SK-N-SH (cell line): Measurements from ENCODE around the gene KCNK18. TPM values are rescaled to one million over a fixed set of nuclear protein-coding genes. Genes with fewer than 3 reads are reported as not detected.
A peak's percentile ranks its signal among the peaks of the same experiment; 100 is the strongest.

Experiments used
- CTCF ChIA-PET: fragments of 300-600, 350-600 bp; formaldehyde crosslinking; extraction: SDS; loops from one replicate; lab custom pipeline; 2021; lab: Yijun Ruan, JAX
- POLR2A ChIA-PET: fragments of 350-600 bp; sonication (Branson Sonifier 250); formaldehyde crosslinking; extraction: SDS; loops from one replicate; lab custom pipeline; 2020; ENCODE audit warnings: antibody characterized with exemption, inconsistent platforms; lab: Yijun Ruan, JAX
- DNase-seq: peaks from one replicate; pipeline ENCODE4 v3.0.0; 2012
- H2AFZ ChIP-seq: fragments of 200-600 bp; sonication (generic); 2 replicates; pipeline ENCODE4 v1.8.1; 2016; ENCODE audit warnings: antibody characterized with exemption, mild to moderate bottlenecking, low read depth
- H3F3A ChIP-seq: fragments of 200-600 bp; sonication (generic); replicated peaks from 2 replicates; pipeline ENCODE3; 2016; ENCODE audit warnings: antibody characterized with exemption, mild to moderate bottlenecking; ENCODE audit not compliant: insufficient read depth
- H3K27ac ChIP-seq, 2 experiments: fragments of 200-500 bp in 1 of 2; fragments of 200-600 bp in 1 of 2; sonication (Bioruptor generic) in 1 of 2; sonication (generic), shearing (Covaris generic) in 1 of 2; 2 replicates each; pipeline versions ENCODE4 v1.5.1 to v1.6.1; 2014 to 2016; ENCODE audit warnings: low read depth in 2 of 2, inconsistent platforms in 1 of 2, low read length in 1 of 2, mild to moderate bottlenecking in 1 of 2, mixed read lengths in 1 of 2
- H3K27me3 ChIP-seq: fragments of 200-600 bp; sonication (generic), shearing (Covaris generic); 2 replicates; pipeline ENCODE4 v1.6.1; 2016; ENCODE audit warnings: mixed run types; ENCODE audit not compliant: insufficient read depth
- H3K36me3 ChIP-seq, 2 experiments: fragments of 200-500 bp in 1 of 2; fragments of 200-600 bp in 1 of 2; sonication (Bioruptor generic) in 1 of 2; sonication (generic) in 1 of 2; replicated peaks in 1 of 2; 2 replicates each; pipeline versions ENCODE3 to v1.5.1; 2014 to 2016; ENCODE audit warnings: low read length in 1 of 2, mild to moderate bottlenecking in 1 of 2; ENCODE audit not compliant: insufficient read depth in 2 of 2, control insufficient read depth in 1 of 2
- H3K4me1 ChIP-seq, 2 experiments: fragments of 200-500 bp in 1 of 2; fragments of 200-600 bp in 1 of 2; sonication (Bioruptor generic) in 1 of 2; sonication (generic), shearing (Covaris generic) in 1 of 2; 2 replicates each; pipeline versions ENCODE4 v1.5.1 to v1.6.1; 2014 to 2016; ENCODE audit warnings: low read depth in 1 of 2, low read length in 1 of 2, mixed run types in 1 of 2; ENCODE audit not compliant: insufficient read depth in 2 of 2, control insufficient read depth in 1 of 2
- H3K4me2 ChIP-seq: fragments of 200-600 bp; sonication (generic), shearing (Covaris generic); 2 replicates; pipeline ENCODE4 v1.6.1; 2017; ENCODE audit warnings: mixed run types
- H3K4me3 ChIP-seq, 2 experiments: fragments of 200-500 bp in 1 of 2; fragments of 200-600 bp in 1 of 2; sonication (Bioruptor generic) in 1 of 2; sonication (generic), shearing (Covaris generic) in 1 of 2; 2 replicates each; pipeline versions ENCODE4 v1.5.1 to v1.8.1; 2014 to 2016; ENCODE audit warnings: low read depth in 2 of 2, inconsistent platforms in 1 of 2, low read length in 1 of 2, mild to moderate bottlenecking in 1 of 2, mixed read lengths in 1 of 2, moderate library complexity in 1 of 2
- H3K79me2 ChIP-seq: fragments of 200-600 bp; sonication (generic); 2 replicates; pipeline ENCODE4 v1.8.1; 2017; ENCODE audit warnings: mild to moderate bottlenecking; ENCODE audit not compliant: insufficient read depth
- H3K9ac ChIP-seq: fragments of 200-600 bp; sonication (generic); 2 replicates; pipeline ENCODE4 v1.6.1; 2017; ENCODE audit warnings: mixed run types
- H3K9me2 ChIP-seq: fragments of 200-600 bp; sonication (generic); 2 replicates; pipeline ENCODE4 v1.6.1; 2017; ENCODE audit warnings: mixed run types
- H3K9me3 ChIP-seq: fragments of 200-600 bp; sonication (generic); 2 replicates; pipeline ENCODE4 v1.6.1; 2017; ENCODE audit warnings: mixed run types, mild to moderate bottlenecking, moderate library complexity
- H4K20me1 ChIP-seq: fragments of 200-600 bp; sonication (generic); 2 replicates; pipeline ENCODE4 v1.6.1; 2017; ENCODE audit warnings: mild to moderate bottlenecking, mixed run types; ENCODE audit not compliant: insufficient read depth
- EZH2phosphoT487 ChIP-seq: fragments of 200-600 bp; sonication (generic); IDR thresholded peaks from 2 replicates; pipeline ENCODE4 v1.6.1; 2017; ENCODE audit warnings: low read depth, mixed run types, mild to moderate bottlenecking, antibody characterized with exemption, moderate library complexity, borderline replicate concordance
- FOSL2 ChIP-seq: IDR thresholded peaks from 2 replicates; pipeline ENCODE4 v1.4.0; 2012; ENCODE audit warnings: low read depth, mild to moderate bottlenecking, moderate library complexity, borderline replicate concordance
- GATA2 ChIP-seq: sonication (generic); formaldehyde crosslinking; IDR thresholded peaks from 2 replicates; pipeline ENCODE4 v1.5.0; 2020; ENCODE audit warnings: mild to moderate bottlenecking, missing genetic modification reagents
- IRF3 ChIP-seq: fragments of 150-350 bp; IDR thresholded peaks from 2 replicates; pipeline ENCODE4 v1.6.1; 2016; ENCODE audit warnings: mild to moderate bottlenecking, low read depth, low read length
- TAF1 ChIP-seq: IDR thresholded peaks from 2 replicates; pipeline ENCODE4 v1.6.1; 2012; ENCODE audit warnings: low read depth, mild to moderate bottlenecking, low read length, moderate library complexity, borderline replicate concordance
- USF1 ChIP-seq: IDR thresholded peaks from 2 replicates; pipeline ENCODE4 v1.4.0; 2012; ENCODE audit warnings: low read depth, borderline replicate concordance
- WGBS: methylation state at CpG from one replicate; pipeline ENCODE4 v1.1.6; 2017; ENCODE audit warnings: low lambda C conversion rate; 5-methylcytosine and 5-hydroxymethylcytosine counted together
- polyA plus RNA-seq, 3 experiments: library from polyadenylated mRNA; depleted of rRNA; stranded (reverse); fragments of >200 nt; gene quantifications; 2 replicates each; pipeline ENCODE4 v1.2.3, GENCODE V29; 2012
- TF ChIP-seq, protein P1 (sequence below): IDR thresholded peaks from 2 replicates; pipeline ENCODE4 v1.4.0; 2012; ENCODE audit warnings: low read depth

The KCNK18 gene
- polyA plus RNA-seq, 1 of the 3 experiments (the other 2 are of a cell fraction) = not detected

DNA sequence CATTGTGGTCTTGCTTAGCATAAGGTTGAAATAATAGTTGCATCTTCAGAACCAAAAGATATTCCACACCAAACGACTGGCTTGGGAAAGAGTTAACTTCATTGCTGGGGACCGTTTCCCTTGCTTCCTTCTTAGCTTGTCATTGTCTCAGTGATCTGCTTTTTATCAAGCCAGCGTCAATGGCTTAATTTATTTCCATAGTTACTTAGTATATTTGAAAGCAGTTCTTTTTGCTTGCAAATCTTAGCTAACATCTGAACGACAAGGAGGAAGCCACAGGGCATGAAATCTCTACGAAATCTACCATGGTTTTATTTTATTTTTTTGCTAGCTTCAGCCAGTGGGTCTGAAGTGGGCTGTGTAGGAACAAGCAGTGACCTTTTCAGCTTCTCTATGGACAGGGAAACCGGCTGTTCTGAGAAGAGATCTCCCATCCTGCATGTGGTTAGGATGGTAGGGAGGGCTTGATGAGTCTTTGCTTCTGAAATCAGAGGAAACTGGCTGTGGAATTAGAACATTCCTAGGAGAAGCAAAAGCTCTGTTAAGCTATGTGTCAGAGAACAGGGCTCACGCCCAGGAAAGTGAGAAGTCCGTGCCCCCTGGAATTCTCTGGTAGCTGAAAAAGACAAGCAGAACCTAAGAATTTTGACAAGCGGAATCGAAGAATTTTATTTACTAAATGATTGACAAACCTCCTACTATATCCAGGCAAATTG, 51.6 kb downstream of the KCNK18 start:
- DNase-seq = peak; percentile 55
- Histone ChIP-seq H3K79me2 (no peaks in the 10 kb centered on the region), H3K27ac (peak overlapping the region in 1 of 2 experiments; percentile 51; a peak in 1 of 4 replicates), H3K36me3 (no peaks in the 10 kb centered on the region), H3K9me3 (no peaks in the 10 kb centered on the region), H3K4me2 (no peak overlapping the region), H3K9me2 (no peaks in the 10 kb centered on the region), H3K9ac (no peak overlapping the region), H2AFZ (no peak overlapping the region), H3K27me3 (no peaks in the 10 kb centered on the region; the same call in 1 of the 2 replicates), H3K4me1 (peaks cover 0 to 12% of the 10 kb centered on the region in 2 experiments; a peak in 2 of 4 replicates), H4K20me1 (no peaks in the 10 kb centered on the region), H3K4me3 (no peak overlapping the region), H3F3A (no peaks in the 10 kb centered on the region)
- 33% methylated on average over 10 of the region's 10 CpGs for whole genome bisulfite sequencing
- POLR2A ChIA-PET = no interaction called here
- CTCF ChIA-PET = interaction anchor here (0.9 to 12.6 kb wide), 3 partner anchors 16 to 68 kb away, joined by 3 to 92 read pairs (median 38); no protein-coding TSS in a partner anchor
- TF ChIP-seq EZH2phosphoT487 (no peak), FOSL2 (no peak), USF1 (no peak), GATA2 (peak; percentile 42)

DNA sequence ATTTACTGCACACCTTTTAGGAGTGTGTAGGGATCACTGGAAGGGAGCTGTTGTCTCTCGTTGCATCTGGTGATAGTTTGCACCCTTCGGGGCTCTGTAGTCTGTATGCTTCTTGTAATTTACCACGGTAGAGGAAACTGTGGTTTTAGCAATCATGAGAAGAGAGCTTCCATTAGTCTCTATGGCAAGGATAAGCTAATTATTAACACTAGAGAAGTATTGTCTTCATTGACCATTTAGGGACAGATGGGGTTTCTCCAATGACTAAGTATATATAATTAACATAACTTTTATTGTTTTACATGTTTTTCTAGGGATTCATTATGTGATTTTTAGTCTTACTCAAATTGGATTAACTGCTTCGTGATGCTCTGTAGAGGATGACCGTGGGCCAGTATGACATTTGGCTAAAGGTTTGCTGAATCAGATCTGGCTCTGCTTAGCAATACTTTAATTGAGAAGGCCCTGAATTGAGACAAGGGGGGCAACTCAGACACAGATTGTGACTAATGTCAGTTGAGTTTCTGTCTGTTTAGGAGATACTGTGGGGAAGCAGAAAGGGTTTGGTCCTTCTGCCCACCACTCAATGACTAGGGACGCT, 52.3 kb downstream of the KCNK18 start:
- Histone ChIP-seq H3K36me3 (no peaks in the 10 kb centered on the region), H4K20me1 (no peaks in the 10 kb centered on the region), H3K79me2 (no peaks in the 10 kb centered on the region), H3K27me3 (no peaks in the 10 kb centered on the region; the same call in 1 of the 2 replicates), H3K4me1 (peaks cover 0 to 12% of the 10 kb centered on the region in 2 experiments; a peak in 2 of 4 replicates), H2AFZ (no peak overlapping the region), H3F3A (no peaks in the 10 kb centered on the region), H3K4me2 (no peak overlapping the region), H3K9me3 (no peaks in the 10 kb centered on the region), H3K9me2 (no peaks in the 10 kb centered on the region), H3K4me3 (no peak overlapping the region), H3K27ac (peak overlapping the region in 1 of 2 experiments; percentile 51; a peak in 1 of 4 replicates), H3K9ac (no peak overlapping the region)
- ChIA-PET CTCF (interaction anchor here (0.9 to 12.6 kb wide), 3 partner anchors 16 to 68 kb away, joined by 3 to 92 read pairs (median 38); no protein-coding TSS in a partner anchor), POLR2A (no interaction called here)
- 37% methylated on average over 6 of the region's 6 CpGs for WGBS
- TF ChIP-seq, protein P1, sequence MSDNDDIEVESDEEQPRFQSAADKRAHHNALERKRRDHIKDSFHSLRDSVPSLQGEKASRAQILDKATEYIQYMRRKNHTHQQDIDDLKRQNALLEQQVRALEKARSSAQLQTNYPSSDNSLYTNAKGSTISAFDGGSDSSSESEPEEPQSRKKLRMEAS = no peak
- TF ChIP-seq TAF1 (no peak), IRF3 (no peak)
- no peak for DNase-seq
